ENCODE results near the gene SULT2B1. TPM values are rescaled to one million over a fixed set of nuclear protein-coding genes. Genes with fewer than 3 reads are reported as not detected.
"Not testable (repeated sequence)": the region's sequence is repeated elsewhere in the genome, so short reads cannot be mapped to it uniquely, and the experiment has no call there.

SULT2B1 gene
- polyA plus RNA-seq, 4 donors: 3.4 to 28.1 (median 12.3) TPM

- H3K36me3 ChIP-seq (ENCODE audit: control insufficient read depth in 3 of 3, insufficient read depth in 2 of 3, low read depth in 1 of 3, low read length in 3 of 3): peaks cover 0 to 47% (median 0%) of the 10 kb centered on the region in 3 donors
- H3K4me3 ChIP-seq (ENCODE audit: low read depth in 1 of 3, low read length in 3 of 3): no peak overlapping the region
- peak overlapping the region in 2 of 3 donors; percentile 79 to 82 for H3K27ac ChIP-seq (ENCODE audit: low read depth in 1 of 3, low read length in 2 of 3)
- no peaks in the 10 kb centered on the region for H3K27me3 ChIP-seq (ENCODE audit: control insufficient read depth in 3 of 3, insufficient read depth in 3 of 3, low read length in 3 of 3)
- H3K4me1 ChIP-seq (ENCODE audit: control insufficient read depth in 3 of 3, insufficient read depth in 2 of 3, low read depth in 1 of 3, low read length in 2 of 3): peaks cover 8 to 77% (median 10%) of the 10 kb centered on the region in 3 donors
- H3K9me3 ChIP-seq (ENCODE audit: control insufficient read depth in 2 of 2, insufficient read depth in 1 of 2, low read depth in 1 of 2, low read length in 1 of 2): no peaks in the 10 kb centered on the region
- 73 to 81% (median 77%) methylated on average over 27 to 34 of the region's 34 CpGs for WGBS, 3 donors
- no peak for FAIRE-seq
- no peak for DNase-seq
Measured at GRCh38 chr19:48628486-48629296, 76.7 kb downstream of the SULT2B1 start.

- H3K27ac ChIP-seq (ENCODE audit: low read depth in 1 of 3, low read length in 2 of 3): peak overlapping the region; percentile 79 to 87 (median 82)
- no peak for DNase-seq
- no peak overlapping the region for H3K4me3 ChIP-seq (ENCODE audit: low read depth in 1 of 3, low read length in 3 of 3)
- no peaks in the 10 kb centered on the region for H3K9me3 ChIP-seq (ENCODE audit: control insufficient read depth in 2 of 2, insufficient read depth in 1 of 2, low read depth in 1 of 2, low read length in 1 of 2)
- WGBS, 3 donors: 86 to 91% (median 88%) methylated on average over 22 of the region's 22 CpGs
- H3K4me1 ChIP-seq (ENCODE audit: control insufficient read depth in 3 of 3, insufficient read depth in 2 of 3, low read depth in 1 of 3, low read length in 2 of 3): peaks cover 10 to 81% (median 12%) of the 10 kb centered on the region in 3 donors
- FAIRE-seq: no peak
- H3K27me3 ChIP-seq (ENCODE audit: control insufficient read depth in 3 of 3, insufficient read depth in 3 of 3, low read length in 3 of 3): no peaks in the 10 kb centered on the region
- H3K36me3 ChIP-seq (ENCODE audit: control insufficient read depth in 3 of 3, insufficient read depth in 2 of 3, low read depth in 1 of 3, low read length in 3 of 3): peaks cover 0 to 47% (median 0%) of the 10 kb centered on the region in 3 donors
Measured at GRCh38 chr19:48629297-48629598, 77.3 kb downstream of the SULT2B1 start.

GRCh38 chr19:48629599-48630295 is 77.8 kb downstream of the SULT2B1 start:
- Histone ChIP-seq H3K27ac (ENCODE audit: low read depth in 1 of 3, low read length in 2 of 3) (peak overlapping the region; percentile 79 to 87 (median 85)), H3K9me3 (ENCODE audit: control insufficient read depth in 2 of 2, insufficient read depth in 1 of 2, low read depth in 1 of 2, low read length in 1 of 2) (no peaks in the 10 kb centered on the region), H3K4me1 (ENCODE audit: control insufficient read depth in 3 of 3, insufficient read depth in 2 of 3, low read depth in 1 of 3, low read length in 2 of 3) (peaks cover 11 to 81% (median 15%) of the 10 kb centered on the region in 3 donors), H3K36me3 (ENCODE audit: control insufficient read depth in 3 of 3, insufficient read depth in 2 of 3, low read depth in 1 of 3, low read length in 3 of 3) (peaks cover 0 to 47% (median 0%) of the 10 kb centered on the region in 3 donors), H3K27me3 (ENCODE audit: control insufficient read depth in 3 of 3, insufficient read depth in 3 of 3, low read length in 3 of 3) (no peaks in the 10 kb centered on the region), H3K4me3 (ENCODE audit: low read depth in 1 of 3, low read length in 3 of 3) (peak overlapping the region in 1 of 3 donors; percentile 29)
- WGBS, 3 donors: 35 to 55% (median 51%) methylated on average over 35 to 48 of the region's 48 CpGs
- FAIRE-seq (no peak), DNase-seq (peak; percentile 89 to 98)

GRCh38 chr19:48630296-48631063 is 78.5 kb downstream of the SULT2B1 start:
- peak overlapping the region in 2 of 3 donors; percentile 12 to 29 for H3K4me3 ChIP-seq (ENCODE audit: low read depth in 1 of 3, low read length in 3 of 3)
- no peaks in the 10 kb centered on the region for H3K9me3 ChIP-seq (ENCODE audit: control insufficient read depth in 2 of 2, insufficient read depth in 1 of 2, low read depth in 1 of 2, low read length in 1 of 2)
- no peaks in the 10 kb centered on the region for H3K27me3 ChIP-seq (ENCODE audit: control insufficient read depth in 3 of 3, insufficient read depth in 3 of 3, low read length in 3 of 3)
- peaks cover 0 to 47% (median 0%) of the 10 kb centered on the region in 3 donors for H3K36me3 ChIP-seq (ENCODE audit: control insufficient read depth in 3 of 3, insufficient read depth in 2 of 3, low read depth in 1 of 3, low read length in 3 of 3)
- 7 to 31% (median 28%) methylated on average over 40 to 47 of the region's 47 CpGs for WGBS, 3 donors
- DNase-seq: peak; percentile 72 to 80
- H3K27ac ChIP-seq (ENCODE audit: low read depth in 1 of 3, low read length in 2 of 3): peak overlapping the region; percentile 79 to 87 (median 85)
- H3K4me1 ChIP-seq (ENCODE audit: control insufficient read depth in 3 of 3, insufficient read depth in 2 of 3, low read depth in 1 of 3, low read length in 2 of 3): peaks cover 12 to 80% (median 18%) of the 10 kb centered on the region in 3 donors
- FAIRE-seq: no peak

- DNase-seq (peak in 1 of 2 donors; percentile 31), FAIRE-seq (no peak)
- Histone ChIP-seq H3K4me1 (ENCODE audit: control insufficient read depth in 3 of 3, insufficient read depth in 2 of 3, low read depth in 1 of 3, low read length in 2 of 3) (peaks cover 12 to 77% (median 18%) of the 10 kb centered on the region in 3 donors), H3K9me3 (ENCODE audit: control insufficient read depth in 2 of 2, insufficient read depth in 1 of 2, low read depth in 1 of 2, low read length in 1 of 2) (no peaks in the 10 kb centered on the region), H3K27me3 (ENCODE audit: control insufficient read depth in 3 of 3, insufficient read depth in 3 of 3, low read length in 3 of 3) (no peaks in the 10 kb centered on the region), H3K36me3 (ENCODE audit: control insufficient read depth in 3 of 3, insufficient read depth in 2 of 3, low read depth in 1 of 3, low read length in 3 of 3) (peaks cover 0 to 40% (median 0%) of the 10 kb centered on the region in 3 donors), H3K27ac (ENCODE audit: low read depth in 1 of 3, low read length in 2 of 3) (peak overlapping the region; percentile 79 to 87 (median 85)), H3K4me3 (ENCODE audit: low read depth in 1 of 3, low read length in 3 of 3) (no peak overlapping the region)
- 60 to 65% (median 63%) methylated on average over 3 of the region's 3 CpGs for WGBS, 3 donors
Measured at GRCh38 chr19:48631225-48631624, 79.3 kb downstream of the SULT2B1 start.

GRCh38 chr19:48632286-48632685 is 80.3 kb downstream of the SULT2B1 start:
- not testable (repeated sequence) for DNase-seq; FAIRE-seq; H3K4me3 ChIP-seq (ENCODE audit: low read depth in 1 of 3, low read length in 3 of 3); H3K27me3 ChIP-seq (ENCODE audit: control insufficient read depth in 3 of 3, insufficient read depth in 3 of 3, low read length in 3 of 3); H3K9me3 ChIP-seq (ENCODE audit: control insufficient read depth in 2 of 2, insufficient read depth in 1 of 2, low read depth in 1 of 2, low read length in 1 of 2)
- H3K4me1 ChIP-seq (ENCODE audit: control insufficient read depth in 3 of 3, insufficient read depth in 2 of 3, low read depth in 1 of 3, low read length in 2 of 3): peaks cover 12 to 75% (median 18%) of the 10 kb centered on the region in 3 donors
- H3K27ac ChIP-seq (ENCODE audit: low read depth in 1 of 3, low read length in 2 of 3): peak overlapping the region in 2 of 3 donors; percentile 79 to 83
- 77 to 87% (median 79%) methylated on average over 11 of the region's 11 CpGs for WGBS, 3 donors
- peaks cover 0 to 35% (median 0%) of the 10 kb centered on the region in 3 donors for H3K36me3 ChIP-seq (ENCODE audit: control insufficient read depth in 3 of 3, insufficient read depth in 2 of 3, low read depth in 1 of 3, low read length in 3 of 3)

- DNase-seq: peak; percentile 31 to 67
- H3K27ac ChIP-seq (ENCODE audit: low read depth in 1 of 3, low read length in 2 of 3): peak overlapping the region; percentile 77 to 83 (median 79)
- peaks cover 0 to 30% (median 0%) of the 10 kb centered on the region in 3 donors for H3K36me3 ChIP-seq (ENCODE audit: control insufficient read depth in 3 of 3, insufficient read depth in 2 of 3, low read depth in 1 of 3, low read length in 3 of 3)
- H3K9me3 ChIP-seq (ENCODE audit: control insufficient read depth in 2 of 2, insufficient read depth in 1 of 2, low read depth in 1 of 2, low read length in 1 of 2): no peaks in the 10 kb centered on the region
- H3K4me1 ChIP-seq (ENCODE audit: control insufficient read depth in 3 of 3, insufficient read depth in 2 of 3, low read depth in 1 of 3, low read length in 2 of 3): peaks cover 12 to 70% (median 18%) of the 10 kb centered on the region in 3 donors
- FAIRE-seq: no peak
- H3K27me3 ChIP-seq (ENCODE audit: control insufficient read depth in 3 of 3, insufficient read depth in 3 of 3, low read length in 3 of 3): no peaks in the 10 kb centered on the region
- no peak overlapping the region for H3K4me3 ChIP-seq (ENCODE audit: low read depth in 1 of 3, low read length in 3 of 3)
Measured at GRCh38 chr19:48632692-48633147, 80.7 kb downstream of the SULT2B1 start.

All from small intestine (tissue), 7 donors.